Keratinocyte (primary cell): Measurements from ENCODE around the gene CCDC167. TPM values are rescaled to one million over a fixed set of nuclear protein-coding genes. Genes with fewer than 3 reads are reported as not detected.
"Not testable (repeated sequence)": the region's sequence is repeated elsewhere in the genome, so short reads cannot be mapped to it uniquely, and the experiment has no call there.

Experiments used
- DNase-seq: peaks from one replicate; pipeline ENCODE4 v3.0.0-alpha.2; 2011; ENCODE audit warnings: low read depth, missing footprints, low spot score
- FAIRE-seq: peaks from 2 replicates; lab custom pipeline; 2011; peaks lifted over from hg19 to GRCh38; lab: Jason Lieb, UNC
- H2AFZ ChIP-seq: 2 replicates; pipeline ENCODE4 v1.6.0; 2012; ENCODE audit warnings: low read length, control low read depth, inconsistent platforms; ENCODE audit not compliant: control insufficient read depth
- H3K27ac ChIP-seq: 2 replicates; pipeline ENCODE4 v1.5.1; 2011; ENCODE audit warnings: low read length; ENCODE audit not compliant: control insufficient read depth, insufficient read depth
- H3K27me3 ChIP-seq: 3 replicates; pipeline ENCODE4 v1.6.0; 2011; ENCODE audit warnings: low read length; ENCODE audit not compliant: control insufficient read depth, insufficient read depth; ENCODE audit errors: extremely low read depth
- H3K36me3 ChIP-seq, 2 experiments: 2 replicates in 1 of 2; 3 replicates in 1 of 2; pipeline ENCODE4 v1.5.1; 2011; ENCODE audit warnings: low read length in 2 of 2, mild to moderate bottlenecking in 1 of 2; ENCODE audit not compliant: control insufficient read depth in 2 of 2, insufficient read depth in 2 of 2; ENCODE audit errors: extremely low read depth in 1 of 2
- H3K4me1 ChIP-seq: 3 replicates; pipeline ENCODE4 v1.5.1; 2011; ENCODE audit warnings: low read length; ENCODE audit not compliant: control insufficient read depth, insufficient read depth; ENCODE audit errors: extremely low read depth
- H3K4me2 ChIP-seq: 3 replicates; pipeline ENCODE4 v1.6.0; 2011; ENCODE audit warnings: low read depth, low read length; ENCODE audit not compliant: control insufficient read depth, insufficient read depth; ENCODE audit errors: extremely low read depth
- H3K4me3 ChIP-seq, 3 experiments: fragments of 200-600 bp in 1 of 3; sonication (generic) in 1 of 3; 2 replicates in 2 of 3; 3 replicates in 1 of 3; pipeline ENCODE4 v1.5.1; 2011 to 2016; ENCODE audit warnings: low read length in 3 of 3, mild to moderate bottlenecking in 3 of 3, control low read depth in 2 of 3, inconsistent platforms in 1 of 3, low read depth in 1 of 3, mixed read lengths in 1 of 3, mixed run types in 1 of 3, moderate library complexity in 1 of 3; ENCODE audit not compliant: control insufficient read depth in 2 of 3, insufficient read depth in 2 of 3; ENCODE audit errors: extremely low read depth in 1 of 3
- H3K79me2 ChIP-seq: 2 replicates; pipeline ENCODE4 v1.6.0; 2012; ENCODE audit warnings: low read length; ENCODE audit not compliant: control insufficient read depth, insufficient read depth
- H3K9ac ChIP-seq: 3 replicates; pipeline ENCODE4 v1.6.0; 2011; ENCODE audit warnings: low read length; ENCODE audit not compliant: control insufficient read depth, insufficient read depth; ENCODE audit errors: extremely low read depth
- H3K9me1 ChIP-seq: 3 replicates; pipeline ENCODE4 v1.6.0; 2011; ENCODE audit warnings: low read length; ENCODE audit not compliant: control insufficient read depth, insufficient read depth; ENCODE audit errors: extremely low read depth
- H3K9me3 ChIP-seq: 2 replicates; pipeline ENCODE4 v1.5.1; 2012; ENCODE audit warnings: low read depth, low read length; ENCODE audit not compliant: control insufficient read depth
- H4K20me1 ChIP-seq: 3 replicates; pipeline ENCODE4 v1.6.0; 2011; ENCODE audit warnings: low read length; ENCODE audit not compliant: control insufficient read depth, insufficient read depth; ENCODE audit errors: extremely low read depth
- CTCF ChIP-seq, 3 experiments: IDR thresholded peaks in 1 of 3; conservative IDR thresholded peaks in 1 of 3; optimal IDR thresholded peaks in 1 of 3; 2 replicates in 2 of 3; 3 replicates in 1 of 3; pipeline versions ENCODE3 to v1.5.1; 2011; ENCODE audit warnings: low read length in 3 of 3, mild to moderate bottlenecking in 3 of 3, moderate library complexity in 2 of 3, control low read depth in 1 of 3, inconsistent platforms in 1 of 3; ENCODE audit not compliant: insufficient read depth in 2 of 3; ENCODE audit errors: extremely low read depth in 1 of 3
- EZH2 ChIP-seq: IDR thresholded peaks from one replicate; pipeline ENCODE4 v1.6.1; 2012; ENCODE audit warnings: inconsistent platforms, mild to moderate bottlenecking, low read length, moderate library complexity
- dilution Hi-C: fragments of 300-500 bp; cut with MboI; formaldehyde crosslinking; loops from one replicate; pipeline ENCODE4 v1.7.0; 2020; ENCODE audit warnings: low sequenced_read_pairs; ENCODE audit not compliant: extremely low pct_ligation_motif_present
- polyA plus RNA-seq, 5 experiments: library from polyadenylated mRNA; depleted of rRNA in 3 of 5; stranded (reverse) in 3 of 5; stranded (forward) in 1 of 5; unstranded in 1 of 5; fragments of >200 nt; gene quantifications; 1 replicate in 1 of 5; 2 replicates in 3 of 5; 3 replicates in 1 of 5; pipeline versions ENCODE4 v1.2.1 to v1.2.3, GENCODE V29; 2011 to 2012; ENCODE audit warnings: missing spikeins in 2 of 5, low read depth in 1 of 5, low replicate concordance in 1 of 5

Gene CCDC167
- polyA plus RNA-seq, 1 donor (not counting 4 experiments of a cell fraction or from before 2014, with no cell fraction given) = 39.8 TPM

GRCh38 chr6:37502703-37503291, 3.1 kb upstream of the CCDC167 start:
- dilution Hi-C loops = no loop called here

GRCh38 chr6:37501632-37502491, 2.2 kb upstream of the CCDC167 start:
- dilution Hi-C loops = no loop called here
- DNase-seq (no peak), FAIRE-seq (no peak)
- Histone ChIP-seq H3K9me3 (no peaks in the 10 kb centered on the region), H3K36me3 (no peaks in the 10 kb centered on the region), H3K4me3 (no peak overlapping the region), H3K27me3 (no peaks in the 10 kb centered on the region), H3K4me1 (peaks cover 10% of the 10 kb centered on the region), H3K4me2 (no peak overlapping the region), H3K27ac (no peak overlapping the region), H3K9ac (no peak overlapping the region), H3K79me2 (no peaks in the 10 kb centered on the region), H3K9me1 (no peaks in the 10 kb centered on the region), H2AFZ (no peak overlapping the region), H4K20me1 (no peaks in the 10 kb centered on the region)
- no peak for TF ChIP-seq EZH2
- TF ChIP-seq CTCF (optimal IDR thresholded peaks at IDR 0.05 in 1 of 3, IDR thresholded peaks at IDR 0.05 in 1 of 3, conservative IDR thresholded peaks at IDR 0.05 in 1 of 3; ENCODE audit: extremely low read depth in 1 of 3, insufficient read depth in 2 of 3, low read length in 3 of 3) = no peak

More at GRCh38 chr6:37502703-37503291, 3.1 kb upstream of the CCDC167 start:
- no peaks in the 10 kb centered on the region for H3K79me2 ChIP-seq
- peaks cover 10% of the 10 kb centered on the region for H3K4me1 ChIP-seq
- H2AFZ ChIP-seq = no peak overlapping the region
- DNase-seq (no peak), FAIRE-seq (no peak)
- H3K27me3 ChIP-seq = no peaks in the 10 kb centered on the region
- H3K4me2 ChIP-seq = no peak overlapping the region
- no peak overlapping the region for H3K4me3 ChIP-seq
- no peaks in the 10 kb centered on the region for H3K9me3 ChIP-seq
- no peaks in the 10 kb centered on the region for H3K9me1 ChIP-seq
- H3K36me3 ChIP-seq = no peaks in the 10 kb centered on the region
- TF ChIP-seq CTCF (optimal IDR thresholded peaks at IDR 0.05 in 1 of 3, IDR thresholded peaks at IDR 0.05 in 1 of 3, conservative IDR thresholded peaks at IDR 0.05 in 1 of 3; ENCODE audit: extremely low read depth in 1 of 3, insufficient read depth in 2 of 3, low read length in 3 of 3) (no peak), EZH2 (no peak)
- H3K9ac ChIP-seq = no peak overlapping the region
- H3K27ac ChIP-seq = no peak overlapping the region
- no peaks in the 10 kb centered on the region for H4K20me1 ChIP-seq

GRCh38 chr6:37500904-37501303, 1.2 kb upstream of the CCDC167 start:
- H3K9ac ChIP-seq, H2AFZ ChIP-seq, H3K27ac ChIP-seq, H4K20me1 ChIP-seq, dilution Hi-C loops, H3K9me1 ChIP-seq, H3K4me3 ChIP-seq, H3K79me2 ChIP-seq, H3K36me3 ChIP-seq, H3K9me3 ChIP-seq, H3K4me2 ChIP-seq, DNase-seq, FAIRE-seq, H3K27me3 ChIP-seq: not testable (repeated sequence)
- H3K4me1 ChIP-seq = peaks cover 10% of the 10 kb centered on the region
